Cardiac fibroblast (primary cell): ENCODE data around the gene RETREG2.

Experiments
- DNase-seq, 2 donors: peaks; one replicate each; pipeline versions ENCODE4 v3.0.0 to v3.0.0-alpha.2; 2010; ENCODE audit warnings: low read depth in 2 of 2
- H3K4me3 ChIP-seq, 2 donors: replicated peaks in 1 of 2; 1 replicate in 1 of 2; 2 replicates in 1 of 2; pipeline ENCODE4 v1.5.1; 2011; ENCODE audit warnings: low read depth in 2 of 2, low read length in 2 of 2, mild to moderate bottlenecking in 2 of 2, moderate library complexity in 1 of 2
- CTCF ChIP-seq: IDR thresholded peaks from one replicate; pipeline ENCODE4 v1.5.1; 2011; ENCODE audit warnings: low read depth, mild to moderate bottlenecking, low read length, inconsistent platforms

RETREG2 gene

GRCh38 chr2:219179601-219180465 is 1.8 kb downstream of the RETREG2 start:
- no peak for DNase-seq
- TF ChIP-seq CTCF = no peak
- no peak overlapping the region for H3K4me3 ChIP-seq

GRCh38 chr2:219180961-219181360 is 2.9 kb downstream of the RETREG2 start:
- no peak for TF ChIP-seq CTCF
- no peak overlapping the region for H3K4me3 ChIP-seq
- DNase-seq = no peak

- no peak for TF ChIP-seq CTCF
- H3K4me3 ChIP-seq = no peak overlapping the region
- no peak for DNase-seq
These were observed 3.5 kb downstream of the RETREG2 start for GRCh38 chr2:219181531-219181930.

GRCh38 chr2:219182331-219183150 is 4.5 kb downstream of the RETREG2 start:
- no peak for TF ChIP-seq CTCF
- DNase-seq = no peak
- H3K4me3 ChIP-seq = no peak overlapping the region

- no peak overlapping the region for H3K4me3 ChIP-seq
- TF ChIP-seq CTCF = no peak
- no peak for DNase-seq
These were observed 5.2 kb downstream of the RETREG2 start for GRCh38 chr2:219183151-219183772.

- no peak overlapping the region for H3K4me3 ChIP-seq
- no peak for TF ChIP-seq CTCF
- no peak for DNase-seq
These were observed 6.0 kb downstream of the RETREG2 start for GRCh38 chr2:219184121-219184520.
